HepG2 (cell line): ENCODE results near the gene CACNA1C. TPM values are rescaled to one million over a fixed set of nuclear protein-coding genes. Genes with fewer than 3 reads are reported as not detected.

Source experiments
- ETV5 ChIP-seq: IDR thresholded peaks from 2 replicates; pipeline ENCODE4 v1.6.1; 2018; ENCODE audit warnings: missing biosample characterization, missing genetic modification reagents, inconsistent platforms, borderline replicate concordance
- ISX ChIP-seq: sonication (generic); formaldehyde crosslinking; conservative IDR thresholded peaks from 2 replicates; pipeline ENCODE4 v1.5.0; 2020; ENCODE audit warnings: missing genetic modification reagents
- JUNB ChIP-seq: sonication (generic); formaldehyde crosslinking; IDR thresholded peaks from 2 replicates; pipeline ENCODE4 v1.8.0; 2022; ENCODE audit warnings: missing genetic modification reagents, mild to moderate bottlenecking, borderline replicate concordance
- MAX ChIP-seq: IDR thresholded peaks from 2 replicates; pipeline ENCODE4 v1.6.1; 2012; ENCODE audit warnings: inconsistent platforms
- MLXIP ChIP-seq: sonication (generic); formaldehyde crosslinking; IDR thresholded peaks from 2 replicates; pipeline ENCODE4 v1.9.0; 2021; ENCODE audit warnings: missing genetic modification reagents, borderline replicate concordance
- NCOA5 ChIP-seq: sonication (generic); formaldehyde crosslinking; IDR thresholded peaks from 2 replicates; pipeline ENCODE4 v1.4.0; 2020; ENCODE audit warnings: missing genetic modification reagents
- PHF21A ChIP-seq: sonication (generic); formaldehyde crosslinking; IDR thresholded peaks from 2 replicates; pipeline ENCODE4 v1.5.0; 2020; ENCODE audit warnings: mild to moderate bottlenecking, missing genetic modification reagents
- RFX5 ChIP-seq: IDR thresholded peaks from 2 replicates; pipeline ENCODE4 v1.6.1; 2011; ENCODE audit warnings: low read depth, low read length, improper control_type of control experiment
- TAF15 ChIP-seq: fragments of 200-400 bp; formaldehyde crosslinking; IDR thresholded peaks from one replicate; pipeline ENCODE4 v1.6.1; 2018; ENCODE audit warnings: mild to moderate bottlenecking, low read depth, low read length; ENCODE audit not compliant: poor library complexity, severe bottlenecking
- YY1 ChIP-seq: IDR thresholded peaks from 2 replicates; pipeline ENCODE4 v1.6.1; 2011; ENCODE audit warnings: low read length, low read depth, moderate library complexity, mild to moderate bottlenecking; ENCODE audit not compliant: insufficient read depth, insufficient replicate concordance
- ZBTB38 ChIP-seq: sonication (generic); formaldehyde crosslinking; IDR thresholded peaks from 2 replicates; pipeline ENCODE4 v1.5.1; 2020; ENCODE audit warnings: mild to moderate bottlenecking, missing genetic modification reagents
- ZNF280B ChIP-seq: sonication (generic); formaldehyde crosslinking; IDR thresholded peaks from 2 replicates; pipeline ENCODE4 v1.5.0; 2020; ENCODE audit warnings: missing genetic modification reagents, mild to moderate bottlenecking, borderline replicate concordance
- ZNF280D ChIP-seq: sonication (generic); formaldehyde crosslinking; IDR thresholded peaks from 2 replicates; pipeline ENCODE4 v1.5.1; 2020; ENCODE audit warnings: mild to moderate bottlenecking, missing genetic modification reagents
- ZNF501 ChIP-seq: sonication (generic); formaldehyde crosslinking; IDR thresholded peaks from 2 replicates; pipeline ENCODE4 v1.5.1; 2020; ENCODE audit warnings: mild to moderate bottlenecking, moderate library complexity, missing genetic modification reagents
- polyA plus RNA-seq, 8 experiments: library from polyadenylated mRNA; depleted of rRNA in 3 of 8; stranded (reverse) in 7 of 8; unstranded in 1 of 8; fragments of >200 nt; fragmentation: Illumina TruSeq in 4 of 8; extraction: Trizol in 4 of 8; gene quantifications; 2 replicates each; pipeline versions ENCODE4 v1.2.1 to v1.2.3, GENCODE V29; 2011 to 2016; ENCODE audit warnings: low read depth in 4 of 8, missing spikeins in 1 of 8, mixed read lengths in 1 of 8; ENCODE audit not compliant: insufficient read depth in 1 of 8
- total RNA-seq, 5 experiments: library from RNA; depleted of rRNA; stranded (reverse); fragments of >200 nt; fragmentation: Illumina TruSeq; extraction: Trizol; gene quantifications; 2 replicates each; pipeline ENCODE4 v1.2.3, GENCODE V29; 2016; ENCODE audit warnings: low read depth in 1 of 5
- TF ChIP-seq, protein P1 (sequence below): sonication (generic); formaldehyde crosslinking; IDR thresholded peaks from 2 replicates; pipeline ENCODE4 v1.4.0; 2020; ENCODE audit warnings: missing genetic modification reagents, borderline replicate concordance
- TF ChIP-seq, protein P2 (sequence below): sonication (generic); formaldehyde crosslinking; IDR thresholded peaks from 2 replicates; pipeline ENCODE4 v1.9.0; 2021; ENCODE audit warnings: missing genetic modification reagents, borderline replicate concordance

The CACNA1C gene
- total and polyA plus RNA-seq, 2 of the 13 experiments (the other 11 are each of a cell fraction or from before 2014, with no cell fraction given), result not detected

- TF ChIP-seq YY1 (peak; percentile 93), PHF21A (CRISPR knock-in tag) (peak; percentile 86; the same call in 1 of the 2 replicates), MLXIP (no peak), ZNF280B (CRISPR knock-in tag) (no peak), ZNF501 (CRISPR knock-in tag) (peak; percentile 98), ETV5 (CRISPR knock-in tag) (peak; percentile 84), ISX (CRISPR knock-in tag) (no peak), RFX5 (no peak), ZNF280D (peak; percentile 93), TAF15 (peak; percentile 52), MAX (peak; percentile 85), JUNB (no peak), ZBTB38 (CRISPR knock-in tag) (peak; percentile 77), NCOA5 (CRISPR knock-in tag) (no peak)
- TF ChIP-seq, protein P1, sequence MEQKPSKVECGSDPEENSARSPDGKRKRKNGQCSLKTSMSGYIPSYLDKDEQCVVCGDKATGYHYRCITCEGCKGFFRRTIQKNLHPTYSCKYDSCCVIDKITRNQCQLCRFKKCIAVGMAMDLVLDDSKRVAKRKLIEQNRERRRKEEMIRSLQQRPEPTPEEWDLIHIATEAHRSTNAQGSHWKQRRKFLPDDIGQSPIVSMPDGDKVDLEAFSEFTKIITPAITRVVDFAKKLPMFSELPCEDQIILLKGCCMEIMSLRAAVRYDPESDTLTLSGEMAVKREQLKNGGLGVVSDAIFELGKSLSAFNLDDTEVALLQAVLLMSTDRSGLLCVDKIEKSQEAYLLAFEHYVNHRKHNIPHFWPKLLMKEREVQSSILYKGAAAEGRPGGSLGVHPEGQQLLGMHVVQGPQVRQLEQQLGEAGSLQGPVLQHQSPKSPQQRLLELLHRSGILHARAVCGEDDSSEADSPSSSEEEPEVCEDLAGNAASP (CRISPR knock-in tag), result 0 out of 2 replicates have a peak, but pooled peaks have one; percentile 28
- TF ChIP-seq, protein P2, sequence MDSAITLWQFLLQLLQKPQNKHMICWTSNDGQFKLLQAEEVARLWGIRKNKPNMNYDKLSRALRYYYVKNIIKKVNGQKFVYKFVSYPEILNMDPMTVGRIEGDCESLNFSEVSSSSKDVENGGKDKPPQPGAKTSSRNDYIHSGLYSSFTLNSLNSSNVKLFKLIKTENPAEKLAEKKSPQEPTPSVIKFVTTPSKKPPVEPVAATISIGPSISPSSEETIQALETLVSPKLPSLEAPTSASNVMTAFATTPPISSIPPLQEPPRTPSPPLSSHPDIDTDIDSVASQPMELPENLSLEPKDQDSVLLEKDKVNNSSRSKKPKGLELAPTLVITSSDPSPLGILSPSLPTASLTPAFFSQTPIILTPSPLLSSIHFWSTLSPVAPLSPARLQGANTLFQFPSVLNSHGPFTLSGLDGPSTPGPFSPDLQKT (CRISPR knock-in tag), result no peak
These were observed 48.5 kb upstream of the CACNA1C start, which contains the start of gene DCP1B (continued) for GRCh38 chr12:2004113-2004929.
